ENCODE data around the gene AKR1C4.

GRCh38 chr10:5148678-5149032 is 48.0 kb upstream of the AKR1C4 start:
- TF ChIP-seq OSR1 (CRISPR knock-in tag; IDR thresholded peaks at IDR 0.05) (no peak), PPARA (CRISPR knock-in tag; IDR thresholded peaks at IDR 0.05; ENCODE audit: borderline replicate concordance) (no peak)

Measured in SK-N-SH treated with all-trans-retinoic acid at 6 μM for 48 hours (cell line).